Karpas-422 (cell line): ENCODE results near the gene RNF123. TPM values are rescaled to one million over a fixed set of nuclear protein-coding genes. Genes with fewer than 3 reads are reported as not detected.
"Not testable (repeated sequence)": the region's sequence is repeated elsewhere in the genome, so short reads cannot be mapped to it uniquely, and the experiment has no call there.

Source experiments
- DNase-seq: peaks from one replicate; pipeline ENCODE4 v3.0.0-alpha.2; 2015
- H2AFZ ChIP-seq: fragments of 200-600 bp; sonication (generic); 2 replicates; pipeline ENCODE4 v1.6.1; 2014; ENCODE audit warnings: antibody characterized with exemption, low read length, mixed read lengths
- H3K27ac ChIP-seq: fragments of 200-600 bp; sonication (generic); 2 replicates; pipeline ENCODE4 v1.5.1; 2014; ENCODE audit warnings: mild to moderate bottlenecking, low read length, moderate library complexity
- H3K27me3 ChIP-seq: fragments of 200-600 bp; sonication (generic); 2 replicates; pipeline ENCODE4 v1.6.1; 2014; ENCODE audit warnings: low read length, mixed read lengths
- H3K36me3 ChIP-seq: fragments of 200-600 bp; sonication (generic); 2 replicates; pipeline ENCODE4 v1.6.1; 2014; ENCODE audit warnings: low read length, mixed read lengths; ENCODE audit not compliant: insufficient read depth
- H3K4me1 ChIP-seq: fragments of 200-600 bp; sonication (generic); 2 replicates; pipeline ENCODE4 v1.6.1; 2014; ENCODE audit warnings: mild to moderate bottlenecking, low read length, mixed read lengths
- H3K4me2 ChIP-seq: fragments of 200-600 bp; sonication (generic); 2 replicates; pipeline ENCODE4 v1.6.1; 2014; ENCODE audit warnings: low read length, low read depth, mild to moderate bottlenecking; ENCODE audit not compliant: poor library complexity, severe bottlenecking
- H3K4me3 ChIP-seq: fragments of 200-600 bp; sonication (generic); 2 replicates; pipeline ENCODE4 v1.5.1; 2014; ENCODE audit warnings: mild to moderate bottlenecking, antibody characterized with exemption, low read length, mixed read lengths
- H3K79me2 ChIP-seq: fragments of 200-600 bp; sonication (generic); 2 replicates; pipeline ENCODE4 v1.6.1; 2014; ENCODE audit warnings: mild to moderate bottlenecking, low read length, mixed read lengths
- H3K9ac ChIP-seq: fragments of 200-600 bp; sonication (generic); 2 replicates; pipeline ENCODE4 v1.6.0; 2014; ENCODE audit warnings: low read length
- H3K9me2 ChIP-seq: fragments of 200-600 bp; sonication (generic), shearing (Covaris generic); replicated peaks from 2 replicates; pipeline ENCODE4 v1.6.0; 2014; ENCODE audit warnings: mild to moderate bottlenecking, low read length, moderate library complexity; ENCODE audit not compliant: insufficient read depth
- H3K9me3 ChIP-seq: fragments of 300-700, 200-600 bp; sonication (generic); 2 replicates; pipeline ENCODE4 v1.6.1; 2014; ENCODE audit warnings: low read length, mixed read lengths
- H4K20me1 ChIP-seq: fragments of 200-600 bp; sonication (generic); 2 replicates; pipeline ENCODE4 v1.6.1; 2014; ENCODE audit warnings: mild to moderate bottlenecking, antibody characterized with exemption, low read length, low read depth; ENCODE audit not compliant: insufficient read depth
- total RNA-seq: library from RNA; depleted of rRNA; stranded (reverse); fragments of >200 nt; shearing (Covaris generic); gene quantifications from 2 replicates; pipeline ENCODE4 v1.2.3, GENCODE V29; 2014; ENCODE audit warnings: low replicate concordance

RNF123 gene
- total RNA-seq, 1 experiment from 2014 or later = 20.1 TPM

DNA sequence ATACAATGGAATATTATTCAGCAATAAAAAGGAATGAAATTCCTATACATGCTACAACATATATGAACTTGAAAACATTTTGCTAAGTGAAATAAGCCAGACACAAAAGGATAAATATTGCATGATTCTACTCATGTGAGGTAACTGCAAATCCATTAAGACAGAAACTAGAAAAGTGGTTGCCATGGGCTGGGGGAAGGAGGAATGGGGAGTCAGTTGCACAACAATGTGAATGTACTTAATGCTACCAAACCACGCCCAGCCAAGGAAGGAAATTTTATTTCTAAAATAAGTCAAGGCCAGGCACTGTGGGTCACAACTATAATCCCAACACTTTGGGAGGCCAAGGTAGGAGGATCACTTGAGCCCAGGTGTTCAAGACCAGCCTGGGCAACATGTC is 44.2 kb downstream of the RNF123 start:
- H3K79me2 ChIP-seq = 0 out of 2 replicates have a peak, but pooled peaks cover 5% of the 10 kb centered on the region
- H3K4me3 ChIP-seq = no peak overlapping the region
- no peaks in the 10 kb centered on the region for H3K9me2 ChIP-seq
- no peaks in the 10 kb centered on the region for H3K27me3 ChIP-seq
- H4K20me1 ChIP-seq = no peaks in the 10 kb centered on the region
- peaks cover 25% of the 10 kb centered on the region for H3K36me3 ChIP-seq
- H3K27ac ChIP-seq = no peak overlapping the region
- no peak overlapping the region for H2AFZ ChIP-seq
- H3K9me3 ChIP-seq = no peaks in the 10 kb centered on the region
- DNase-seq = no peak
- no peak overlapping the region for H3K4me2 ChIP-seq
- H3K4me1 ChIP-seq = no peaks in the 10 kb centered on the region; the same call in 1 of the 2 replicates
- no peak overlapping the region for H3K9ac ChIP-seq

DNA sequence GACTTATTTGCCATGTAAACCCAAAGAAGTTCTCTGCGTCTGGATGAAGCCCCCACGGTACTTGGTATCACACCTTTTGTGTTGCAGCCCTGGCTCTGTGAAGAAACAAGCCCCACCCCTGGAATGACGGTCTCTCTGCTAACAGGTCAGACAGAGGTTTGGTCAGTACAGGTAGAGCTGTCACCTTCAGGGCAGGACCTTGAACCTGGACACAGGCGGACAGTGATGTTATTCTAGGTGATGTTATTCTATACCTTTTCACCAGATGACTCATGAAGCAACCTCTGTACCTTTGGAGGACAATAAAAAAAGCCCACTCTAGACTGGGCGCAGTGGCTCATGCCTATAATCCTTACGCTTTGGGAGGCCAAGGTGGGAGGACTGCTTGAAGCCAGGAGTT is 45.4 kb downstream of the RNF123 start:
- H3K27me3 ChIP-seq = no peaks in the 10 kb centered on the region
- no peaks in the 10 kb centered on the region for H3K9me2 ChIP-seq
- no peak overlapping the region for H3K9ac ChIP-seq
- no peaks in the 10 kb centered on the region for H4K20me1 ChIP-seq
- H3K4me3 ChIP-seq = no peak overlapping the region
- no peaks in the 10 kb centered on the region for H3K9me3 ChIP-seq
- H3K4me2 ChIP-seq = no peak overlapping the region
- H2AFZ ChIP-seq = no peak overlapping the region
- no peak overlapping the region for H3K27ac ChIP-seq
- 0 out of 2 replicates have a peak, but pooled peaks cover 8% of the 10 kb centered on the region for H3K79me2 ChIP-seq
- H3K4me1 ChIP-seq = no peaks in the 10 kb centered on the region; the same call in 1 of the 2 replicates
- DNase-seq = no peak
- H3K36me3 ChIP-seq = peaks cover 22% of the 10 kb centered on the region

DNA sequence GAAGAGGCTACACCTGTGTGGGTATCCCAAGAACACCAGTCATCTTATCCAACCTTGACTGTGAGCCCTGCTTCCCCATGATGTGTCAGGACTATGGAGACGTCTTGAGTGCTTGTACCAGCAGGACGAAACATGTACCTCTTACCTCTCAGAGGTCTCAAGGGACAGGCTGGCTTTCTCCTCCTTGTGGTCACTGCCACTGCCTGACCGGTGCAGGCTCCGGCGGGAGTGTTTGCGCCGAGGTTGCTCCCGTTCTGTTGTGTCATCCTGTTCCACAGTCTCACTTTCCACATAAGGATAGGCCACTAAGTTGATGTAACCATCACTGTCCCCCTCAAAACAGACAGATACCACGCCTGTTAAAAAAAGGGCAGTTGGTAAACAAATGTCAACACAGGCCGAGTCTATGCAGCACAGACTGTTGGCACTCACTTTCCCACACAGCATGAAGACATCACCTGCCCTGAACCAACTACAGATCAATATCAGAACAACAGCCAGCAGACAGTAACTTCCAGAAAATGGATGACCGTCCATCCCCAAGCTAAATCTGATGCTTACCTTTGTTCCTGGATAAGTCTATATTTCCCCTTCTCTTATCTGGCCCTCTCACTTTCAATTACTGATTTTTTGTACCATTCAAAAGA is 48.8 kb downstream of the RNF123 start:
- Histone ChIP-seq H4K20me1 (no peaks in the 10 kb centered on the region), H3K27ac (no peak overlapping the region), H3K27me3 (no peaks in the 10 kb centered on the region), H3K4me1 (peaks cover 13% of the 10 kb centered on the region), H3K9me2 (no peaks in the 10 kb centered on the region), H3K36me3 (peaks cover 14% of the 10 kb centered on the region; the same call in 1 of the 2 replicates), H3K4me3 (no peak overlapping the region), H3K9ac (no peak overlapping the region), H3K79me2 (peaks cover 19% of the 10 kb centered on the region), H3K4me2 (no peak overlapping the region), H2AFZ (no peak overlapping the region), H3K9me3 (no peaks in the 10 kb centered on the region)
- no peak for DNase-seq

DNA sequence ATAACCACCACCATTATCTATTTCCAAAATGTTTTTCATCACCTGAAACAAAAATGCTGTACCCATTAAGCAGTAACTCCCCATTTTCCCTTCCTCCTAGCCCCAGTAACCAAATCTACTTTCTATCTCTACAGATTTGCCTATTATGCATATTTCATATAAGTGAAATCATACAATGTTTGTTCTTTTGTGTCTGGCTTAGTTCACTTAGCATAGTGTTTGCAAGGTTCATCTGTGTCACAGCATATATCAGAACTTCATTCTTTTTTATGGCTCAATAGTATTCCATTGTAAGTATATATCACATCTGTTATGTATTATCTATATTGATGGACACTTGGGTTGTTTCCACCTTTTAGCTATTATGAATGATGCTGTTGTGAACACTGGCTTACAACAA is 51.1 kb downstream of the RNF123 start:
- DNase-seq = no peak
- Histone ChIP-seq H3K4me3 (no peak overlapping the region), H3K4me2 (no peak overlapping the region), H3K79me2 (peaks cover 29% of the 10 kb centered on the region), H3K9me3 (no peaks in the 10 kb centered on the region), H2AFZ (no peak overlapping the region), H4K20me1 (no peaks in the 10 kb centered on the region), H3K27me3 (no peaks in the 10 kb centered on the region), H3K4me1 (peaks cover 13% of the 10 kb centered on the region), H3K9me2 (no peaks in the 10 kb centered on the region), H3K36me3 (peaks cover 10% of the 10 kb centered on the region; the same call in 1 of the 2 replicates), H3K27ac (no peak overlapping the region), H3K9ac (no peak overlapping the region)

DNA sequence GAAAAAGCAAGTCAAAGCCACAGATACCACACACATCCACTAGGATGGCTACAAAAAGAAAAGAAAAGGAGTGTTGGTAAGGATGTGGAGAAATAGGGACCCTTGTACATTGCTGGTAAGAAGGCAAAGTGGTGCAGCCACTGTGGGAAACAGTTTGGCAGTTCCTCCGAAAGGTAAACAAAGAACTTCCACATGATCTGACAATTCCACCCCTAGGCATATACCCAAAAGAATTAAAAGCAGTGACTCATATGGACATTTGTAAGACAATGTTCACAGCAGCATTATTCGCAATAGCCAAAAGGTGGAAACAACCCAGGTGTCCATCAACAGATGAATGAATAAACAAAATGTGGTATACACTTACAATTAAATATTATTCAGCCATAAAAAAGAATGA is 56.6 kb downstream of the RNF123 start:
- Histone ChIP-seq H3K27ac (no peak overlapping the region), H3K4me2 (no peak overlapping the region), H3K9me3 (no peaks in the 10 kb centered on the region), H3K4me1 (peaks cover 23% of the 10 kb centered on the region), H3K36me3 (peaks cover 4% of the 10 kb centered on the region; the same call in 1 of the 2 replicates), H3K9ac (no peak overlapping the region), H2AFZ (no peak overlapping the region), H3K79me2 (peaks cover 69% of the 10 kb centered on the region), H3K9me2 (no peaks in the 10 kb centered on the region), H3K4me3 (no peak overlapping the region), H3K27me3 (no peaks in the 10 kb centered on the region), H4K20me1 (no peaks in the 10 kb centered on the region)
- no peak for DNase-seq

DNA sequence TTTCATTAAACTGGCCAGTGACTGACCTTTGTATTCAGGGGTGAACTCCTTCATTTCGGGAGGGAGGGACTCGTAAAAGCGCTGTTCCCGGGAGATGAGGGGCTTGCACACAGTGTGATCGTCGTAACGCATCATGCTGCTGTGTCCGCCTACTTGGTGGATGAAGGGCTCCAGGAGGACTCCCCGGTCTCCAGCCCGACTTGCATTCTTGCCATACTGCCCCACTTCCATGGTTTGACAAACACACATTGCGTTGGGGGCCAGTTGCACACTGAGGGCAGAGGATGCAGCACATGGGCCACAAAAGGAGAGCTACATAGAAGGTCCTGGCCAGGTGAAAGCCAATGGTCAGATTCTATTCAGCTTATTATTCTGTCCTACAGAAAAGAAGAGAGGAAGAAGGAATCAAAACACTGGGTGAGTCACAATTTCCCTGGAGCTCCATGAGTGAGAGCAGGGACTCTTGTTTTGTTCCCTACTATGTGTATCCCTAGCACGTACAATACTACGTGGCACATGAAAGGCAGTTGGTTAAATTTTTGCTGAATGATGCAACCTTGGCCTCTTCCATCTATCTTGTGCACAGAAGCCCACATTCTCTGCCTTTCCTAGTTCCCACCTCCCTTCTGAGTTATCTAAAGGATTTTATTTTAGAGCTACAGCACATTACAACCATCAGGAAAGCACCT is 58.6 kb downstream of the RNF123 start:
- H3K9me3 ChIP-seq = no peaks in the 10 kb centered on the region
- H3K27ac ChIP-seq = no peak overlapping the region
- peaks cover 4% of the 10 kb centered on the region; the same call in 1 of the 2 replicates for H3K36me3 ChIP-seq
- peaks cover 77% of the 10 kb centered on the region for H3K79me2 ChIP-seq
- DNase-seq = no peak
- no peak overlapping the region for H2AFZ ChIP-seq
- H3K4me3 ChIP-seq = no peak overlapping the region
- H3K9me2 ChIP-seq = no peaks in the 10 kb centered on the region
- no peaks in the 10 kb centered on the region for H3K27me3 ChIP-seq
- no peak overlapping the region for H3K4me2 ChIP-seq
- H3K4me1 ChIP-seq = peaks cover 12% of the 10 kb centered on the region
- H4K20me1 ChIP-seq = no peaks in the 10 kb centered on the region
- no peak overlapping the region for H3K9ac ChIP-seq

DNA sequence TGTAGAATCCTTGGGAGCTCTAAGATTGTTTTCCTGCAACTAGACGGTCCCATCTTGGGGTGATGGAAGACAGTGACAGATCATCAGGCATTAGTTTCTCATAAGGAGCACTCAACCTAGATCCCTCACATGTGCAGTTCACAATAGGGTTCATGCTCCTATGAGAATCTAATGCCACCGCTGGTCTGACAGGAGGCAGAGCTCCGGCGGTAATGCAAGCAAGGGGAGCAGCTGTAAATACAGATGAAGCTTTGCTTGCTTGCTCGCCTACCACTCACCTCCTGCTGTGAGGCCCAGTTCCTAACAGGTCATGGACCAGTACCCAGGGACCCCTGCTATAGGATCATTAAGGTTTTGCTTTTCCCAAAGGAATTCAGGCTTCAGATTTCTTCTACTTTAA is 59.5 kb downstream of the RNF123 start:
- H3K36me3 ChIP-seq, H2AFZ ChIP-seq, H3K9ac ChIP-seq, H3K27me3 ChIP-seq, H3K27ac ChIP-seq, H3K9me3 ChIP-seq, H3K4me3 ChIP-seq, H3K4me1 ChIP-seq, H4K20me1 ChIP-seq, H3K4me2 ChIP-seq, DNase-seq, H3K9me2 ChIP-seq: not testable (repeated sequence)
- peaks cover 83% of the 10 kb centered on the region for H3K79me2 ChIP-seq

DNA sequence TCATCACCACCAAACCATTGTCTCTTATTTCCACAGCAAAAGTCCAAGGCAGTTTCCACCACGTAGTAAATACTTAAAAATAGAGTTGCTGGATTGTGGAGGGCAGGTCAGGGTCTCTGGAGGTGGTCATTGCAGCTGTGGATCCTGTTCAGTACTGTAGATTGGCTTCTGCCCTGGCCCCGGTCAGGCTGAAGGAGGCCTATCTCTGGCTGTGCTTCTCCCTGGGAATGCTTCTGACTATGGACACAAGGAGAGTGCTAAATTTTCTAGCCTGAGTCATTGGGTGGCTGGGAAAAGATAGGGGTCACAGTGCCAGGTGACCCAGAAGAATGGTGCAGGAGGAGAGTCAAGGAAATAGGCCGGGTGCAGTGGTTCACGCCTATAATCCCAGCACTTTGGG is 60.7 kb downstream of the RNF123 start:
- H2AFZ ChIP-seq = no peak overlapping the region
- no peak overlapping the region for H3K4me3 ChIP-seq
- H3K36me3 ChIP-seq = peaks cover 4% of the 10 kb centered on the region; the same call in 1 of the 2 replicates
- no peak overlapping the region for H3K9ac ChIP-seq
- H3K9me2 ChIP-seq = no peaks in the 10 kb centered on the region
- no peak overlapping the region for H3K4me2 ChIP-seq
- peaks cover 9% of the 10 kb centered on the region for H3K4me1 ChIP-seq
- H3K27me3 ChIP-seq = no peaks in the 10 kb centered on the region
- no peak overlapping the region for H3K27ac ChIP-seq
- no peak for DNase-seq
- H3K9me3 ChIP-seq = no peaks in the 10 kb centered on the region
- no peaks in the 10 kb centered on the region for H4K20me1 ChIP-seq
- peaks cover 87% of the 10 kb centered on the region for H3K79me2 ChIP-seq
